Adrenal gland (tissue), 12 donors: ENCODE measurements around the gene IGF2BP2. TPM values are rescaled to one million over a fixed set of nuclear protein-coding genes. Genes with fewer than 3 reads are reported as not detected.
"Not testable (repeated sequence)": the region's sequence is repeated elsewhere in the genome, so short reads cannot be mapped to it uniquely, and the experiment has no call there.

Experiments
- DNase-seq, 7 donors: peaks; one replicate each; pipeline ENCODE4 v3.0.0-alpha.2; 2019 to 2020
- H3K27ac ChIP-seq, 5 donors: fragments of 200-600 bp; sonication (generic) in 4 of 5; 1 replicate in 3 of 5; 2 replicates in 2 of 5; pipeline versions ENCODE4 v1.5.1 to v1.8.0; 2016 to 2020; ENCODE audit warnings: mild to moderate bottlenecking in 1 of 5
- H3K27me3 ChIP-seq: fragments of 200-600 bp; 2 replicates; pipeline ENCODE4 v1.8.0; 2021
- H3K36me3 ChIP-seq, 2 donors: fragments of 200-600 bp; replicated peaks in 1 of 2; 1 replicate in 1 of 2; 2 replicates in 1 of 2; pipeline versions ENCODE4 v1.5.1 to v1.8.0; 2018 to 2022
- H3K4me1 ChIP-seq, 2 donors: fragments of 200-600 bp; replicated peaks in 1 of 2; 1 replicate in 1 of 2; 2 replicates in 1 of 2; pipeline versions ENCODE4 v1.5.1 to v1.8.0; 2018 to 2021
- H3K4me3 ChIP-seq, 4 donors: fragments of 200-600 bp; sonication (generic) in 3 of 4; one replicate each; pipeline ENCODE4 v1.5.1; 2016 to 2018
- H3K9me3 ChIP-seq, 3 donors: fragments of 200-600 bp; sonication (generic) in 1 of 3; replicated peaks in 1 of 3; 1 replicate in 2 of 3; 2 replicates in 1 of 3; pipeline versions ENCODE4 v1.5.1 to v1.8.0; 2016 to 2021
- CTCF ChIP-seq, 6 experiments: fragments of 450-650 bp in 4 of 6; fragments of 200-600 bp in 2 of 6; sonication (generic) in 1 of 6; IDR thresholded peaks; 1 replicate in 5 of 6; 2 replicates in 1 of 6; pipeline versions ENCODE4 v1.5.1 to v1.8.0; 2016 to 2021; ENCODE audit warnings: antibody characterized with exemption in 6 of 6, mild to moderate bottlenecking in 2 of 6, moderate library complexity in 1 of 6
- POLR2A ChIP-seq, 2 donors: fragments of 450-650 bp; IDR thresholded peaks; one replicate each; pipeline ENCODE4 v1.6.1; 2017; ENCODE audit warnings: antibody characterized with exemption in 2 of 2, mild to moderate bottlenecking in 2 of 2, moderate library complexity in 1 of 2
- WGBS, 4 donors: extraction: QIAGEN DNeasy Blood & Tissue Kit in 2 of 4; methylation state at CpG; one replicate each; pipeline versions ENCODE4 v1.1.5 to v1.1.7; 2013 to 2017; 5-methylcytosine and 5-hydroxymethylcytosine counted together
- intact Hi-C, 2 donors: fragments of 100-400 bp; cut with DNase I; formaldehyde crosslinking; loops; one replicate each; pipeline versions ENCODE4 v1.14.1 to v1.15.0; 2022 to 2023
- polyA plus RNA-seq, 3 donors: library from polyadenylated mRNA; stranded (reverse); fragments of 200-250 nt in 2 of 3; fragments of 350-450 nt in 1 of 3; fragmentation: Illumina TruSeq in 1 of 3; extraction: RNeasy Lipid Tissue Mini Kit (QIAGEN cat#74804) in 1 of 3; gene quantifications; one replicate each; pipeline ENCODE4 v1.2.3, GENCODE V29; 2013 to 2014
- total RNA-seq, 9 donors: library from RNA; depleted of rRNA in 4 of 9; stranded (reverse); fragments of >200 nt in 4 of 9; fragments of 120-200 nt in 1 of 9; fragmentation: NEBNext Ultra II Directional in 1 of 9; extraction: Animal tissue kit (Norgen Biotek cat#: 25700) in 1 of 9; gene quantifications; one replicate each; pipeline versions ENCODE4 v1.1.0 to v1.2.4, GENCODE V29; 2013 to 2023
- donor health status: healthy with polysubstance abuse.
- donor health status: Bipolar disorder and iron deficiency.
- donor health status: DM: yes; HTN: yes; CAD: no.
- donor health status: DM: no; HTN: no; CAD: no.
- donor health status: DM: no; HTN: no; CAD: no.
- donor health status: DM: yes; HTN: yes; CAD: no.

IGF2BP2 gene
- total and polyA plus RNA-seq, 12 donors: 7.0 to 75.9 (median 17.9) TPM

GRCh38 chr3:185647134-185647879, 177.5 kb downstream of the IGF2BP2 start:
- intact Hi-C loops: no loop called here
- Histone ChIP-seq H3K27ac (no peak overlapping the region), H3K4me3 (no peak overlapping the region), H3K36me3 (peaks cover 0 to 5% of the 10 kb centered on the region in 2 donors), H3K27me3 (no peaks in the 10 kb centered on the region), H3K9me3 (no peaks in the 10 kb centered on the region), H3K4me1 (peaks cover 12 to 15% of the 10 kb centered on the region in 2 donors)
- 86 to 96% (median 90%) methylated on average over 18 to 19 of the region's 19 CpGs for WGBS, 4 donors
- peak in 2 of 7 donors; percentile 17 to 39 for DNase-seq
- TF ChIP-seq POLR2A (IDR thresholded peaks at IDR 0.05): no peak
- no peak for TF ChIP-seq CTCF (IDR thresholded peaks at IDR 0.05)

- peak in 2 of 7 donors; percentile 6 to 18 for DNase-seq
- Histone ChIP-seq H3K4me3 (no peak overlapping the region), H3K27ac (no peak overlapping the region), H3K36me3 (peaks cover 0 to 5% of the 10 kb centered on the region in 2 donors), H3K27me3 (no peaks in the 10 kb centered on the region), H3K9me3 (no peaks in the 10 kb centered on the region), H3K4me1 (peaks cover 12 to 15% of the 10 kb centered on the region in 2 donors)
- no peak for TF ChIP-seq CTCF (IDR thresholded peaks at IDR 0.05)
- no peak for TF ChIP-seq POLR2A (IDR thresholded peaks at IDR 0.05)
- intact Hi-C loops: no loop called here
- WGBS, 4 donors: 82 to 88% (median 83%) methylated on average over 14 of the region's 14 CpGs
Observed at GRCh38 chr3:185646382-185647133, 178.3 kb downstream of the IGF2BP2 start.

- DNase-seq: peak in 2 of 7 donors; percentile 14 to 57
- H3K27ac ChIP-seq: no peak overlapping the region
Observed at GRCh38 chr3:185645596-185646381, 179.1 kb downstream of the IGF2BP2 start.

GRCh38 chr3:185645191-185645590, 179.7 kb downstream of the IGF2BP2 start:
- H3K36me3 ChIP-seq, H3K27ac ChIP-seq, intact Hi-C loops, H3K27me3 ChIP-seq, H3K4me3 ChIP-seq, H3K9me3 ChIP-seq: not testable (repeated sequence)
- 80 to 85% (median 81%) methylated on average over 11 to 17 of the region's 17 CpGs for WGBS, 4 donors
- H3K4me1 ChIP-seq: peaks cover 12% of the 10 kb centered on the region in 2 donors
- peak in 1 of 7 donors; percentile 37 for DNase-seq

More at GRCh38 chr3:185645596-185646381, 179.1 kb downstream of the IGF2BP2 start:
- WGBS, 4 donors: 81 to 84% (median 83%) methylated on average over 13 to 16 of the region's 16 CpGs
- Histone ChIP-seq H3K4me1 (peaks cover 12 to 15% of the 10 kb centered on the region in 2 donors), H3K9me3 (no peaks in the 10 kb centered on the region), H3K27me3 (no peaks in the 10 kb centered on the region), H3K36me3 (peaks cover 0 to 5% of the 10 kb centered on the region in 2 donors), H3K4me3 (no peak overlapping the region)
- no peak for TF ChIP-seq POLR2A (IDR thresholded peaks at IDR 0.05)
- no peak for TF ChIP-seq CTCF (IDR thresholded peaks at IDR 0.05)
- intact Hi-C loops: no loop called here
